C4-2B (cell line): Measurements from ENCODE around the gene HNRNPA3.

ENCODE experiments used
- CTCF ChIP-seq: fragments of 450-650 bp; conservative IDR thresholded peaks from 2 replicates; pipeline ENCODE4 v1.5.1; 2017; ENCODE audit warnings: mild to moderate bottlenecking
- ZFX ChIP-seq: fragments of 450-650 bp; IDR thresholded peaks from 2 replicates; pipeline ENCODE4 v1.6.1; 2017

GRCh38 chr2:177179227-177179626 is 33.4 kb upstream of the HNRNPA3 start:
- TF ChIP-seq CTCF (no peak), ZFX (no peak)
